Measurements from ENCODE around the gene RAD51.

The RAD51 gene

GRCh38 chr15:40743485-40743901 is 48.5 kb downstream of the RAD51 start:
- DNase-seq: no peak
- intact Hi-C loops (cut with DNase I; ENCODE audit: low total_unique reads): no loop called here
- no peaks in the 10 kb centered on the region for H3K27me3 ChIP-seq
- H3K27ac ChIP-seq: no peak overlapping the region
- no peak overlapping the region for H3K4me3 ChIP-seq
- TF ChIP-seq CTCF (IDR thresholded peaks at IDR 0.05): no peak
- no peaks in the 10 kb centered on the region for H3K4me1 ChIP-seq
- peaks cover 42 to 90% (median 68%) of the 10 kb centered on the region in 3 donors for H3K36me3 ChIP-seq
- H3K9me3 ChIP-seq: no peaks in the 10 kb centered on the region

GRCh38 chr15:40743921-40744814 is 49.2 kb downstream of the RAD51 start:
- Histone ChIP-seq H3K27me3 (no peaks in the 10 kb centered on the region), H3K27ac (no peak overlapping the region), H3K4me1 (no peaks in the 10 kb centered on the region), H3K4me3 (no peak overlapping the region), H3K36me3 (peaks cover 39 to 90% (median 61%) of the 10 kb centered on the region in 3 donors), H3K9me3 (no peaks in the 10 kb centered on the region)
- no peak for TF ChIP-seq CTCF (IDR thresholded peaks at IDR 0.05)
- intact Hi-C loops (cut with DNase I; ENCODE audit: low total_unique reads): no loop called here
- DNase-seq: no peak

GRCh38 chr15:40744815-40745152 is 49.8 kb downstream of the RAD51 start:
- no peak for DNase-seq
- Histone ChIP-seq H3K4me1 (no peaks in the 10 kb centered on the region), H3K27ac (no peak overlapping the region), H3K27me3 (no peaks in the 10 kb centered on the region), H3K9me3 (no peaks in the 10 kb centered on the region), H3K36me3 (peaks cover 39 to 90% (median 55%) of the 10 kb centered on the region in 3 donors), H3K4me3 (no peak overlapping the region)
- TF ChIP-seq CTCF (IDR thresholded peaks at IDR 0.05): no peak
- intact Hi-C loops (cut with DNase I; ENCODE audit: low total_unique reads): no loop called here

GRCh38 chr15:40746916-40747418 is 52.0 kb downstream of the RAD51 start:
- H3K27ac ChIP-seq: no peak overlapping the region
- H3K4me3 ChIP-seq: no peak overlapping the region
- TF ChIP-seq CTCF (IDR thresholded peaks at IDR 0.05): no peak
- DNase-seq: no peak
- H3K4me1 ChIP-seq: no peaks in the 10 kb centered on the region
- H3K9me3 ChIP-seq: no peaks in the 10 kb centered on the region
- intact Hi-C loops (cut with DNase I; ENCODE audit: low total_unique reads): no loop called here
- no peaks in the 10 kb centered on the region for H3K27me3 ChIP-seq
- peaks cover 54 to 95% (median 56%) of the 10 kb centered on the region in 3 donors for H3K36me3 ChIP-seq

- no peak for TF ChIP-seq CTCF (IDR thresholded peaks at IDR 0.05)
- no peak for DNase-seq
- Histone ChIP-seq H3K4me3 (no peak overlapping the region), H3K27me3 (no peaks in the 10 kb centered on the region), H3K36me3 (peaks cover 47 to 95% (median 48%) of the 10 kb centered on the region in 3 donors), H3K9me3 (no peaks in the 10 kb centered on the region), H3K27ac (no peak overlapping the region), H3K4me1 (peaks cover 0 to 5% (median under 1%) of the 10 kb centered on the region in 4 donors)
- intact Hi-C loops (cut with DNase I; ENCODE audit: low total_unique reads): no loop called here
Observed at GRCh38 chr15:40747685-40748631, 53.0 kb downstream of the RAD51 start.

All from tibial artery (tissue), 4 donors.